ENCODE data around the gene OR10R2.

OR10R2 gene

DNA sequence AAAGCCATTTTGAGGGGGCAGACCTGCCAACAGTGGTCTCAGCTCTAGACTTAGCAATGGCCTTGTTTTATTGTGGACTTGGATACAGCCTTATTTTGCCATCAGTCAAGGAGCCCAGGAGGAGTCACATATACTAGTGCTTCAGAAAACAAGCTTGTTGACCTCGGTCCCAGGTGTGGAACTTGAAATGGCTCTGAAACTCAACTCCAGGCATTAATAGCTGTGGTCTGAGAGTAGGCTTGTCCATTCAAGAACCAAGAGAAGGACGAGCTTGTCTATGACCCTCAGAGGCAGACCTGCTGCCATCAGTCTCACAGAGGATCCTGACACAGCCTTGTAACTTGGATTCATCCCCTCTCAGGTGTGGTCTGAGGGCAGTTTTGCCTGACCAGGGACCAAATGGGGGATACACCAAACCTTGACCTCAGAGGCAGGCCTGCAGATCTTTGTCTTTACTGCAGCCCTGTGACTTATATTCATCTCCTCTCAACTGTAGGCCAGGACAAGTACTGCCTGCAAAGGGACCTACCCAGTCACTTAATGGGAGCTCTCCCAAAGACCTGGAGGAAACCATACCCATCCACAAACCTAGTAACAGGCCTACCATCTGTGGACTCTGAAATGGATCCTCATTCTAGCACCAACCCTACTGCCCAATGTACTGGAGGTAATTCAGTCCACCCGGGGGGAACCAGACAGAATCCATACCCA lies 49.1 kb downstream of the OR10R2 start:
- H3K4me3 ChIP-seq (replicated peaks; ENCODE audit: low read depth, low read length), result no peak overlapping the region
- TF ChIP-seq, protein P1, sequence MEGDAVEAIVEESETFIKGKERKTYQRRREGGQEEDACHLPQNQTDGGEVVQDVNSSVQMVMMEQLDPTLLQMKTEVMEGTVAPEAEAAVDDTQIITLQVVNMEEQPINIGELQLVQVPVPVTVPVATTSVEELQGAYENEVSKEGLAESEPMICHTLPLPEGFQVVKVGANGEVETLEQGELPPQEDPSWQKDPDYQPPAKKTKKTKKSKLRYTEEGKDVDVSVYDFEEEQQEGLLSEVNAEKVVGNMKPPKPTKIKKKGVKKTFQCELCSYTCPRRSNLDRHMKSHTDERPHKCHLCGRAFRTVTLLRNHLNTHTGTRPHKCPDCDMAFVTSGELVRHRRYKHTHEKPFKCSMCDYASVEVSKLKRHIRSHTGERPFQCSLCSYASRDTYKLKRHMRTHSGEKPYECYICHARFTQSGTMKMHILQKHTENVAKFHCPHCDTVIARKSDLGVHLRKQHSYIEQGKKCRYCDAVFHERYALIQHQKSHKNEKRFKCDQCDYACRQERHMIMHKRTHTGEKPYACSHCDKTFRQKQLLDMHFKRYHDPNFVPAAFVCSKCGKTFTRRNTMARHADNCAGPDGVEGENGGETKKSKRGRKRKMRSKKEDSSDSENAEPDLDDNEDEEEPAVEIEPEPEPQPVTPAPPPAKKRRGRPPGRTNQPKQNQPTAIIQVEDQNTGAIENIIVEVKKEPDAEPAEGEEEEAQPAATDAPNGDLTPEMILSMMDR (IDR thresholded peaks at IDR 0.05; ENCODE audit: low read length, missing control alignments), result no peak
- no peak for DNase-seq (ENCODE audit: low read depth)

DNA sequence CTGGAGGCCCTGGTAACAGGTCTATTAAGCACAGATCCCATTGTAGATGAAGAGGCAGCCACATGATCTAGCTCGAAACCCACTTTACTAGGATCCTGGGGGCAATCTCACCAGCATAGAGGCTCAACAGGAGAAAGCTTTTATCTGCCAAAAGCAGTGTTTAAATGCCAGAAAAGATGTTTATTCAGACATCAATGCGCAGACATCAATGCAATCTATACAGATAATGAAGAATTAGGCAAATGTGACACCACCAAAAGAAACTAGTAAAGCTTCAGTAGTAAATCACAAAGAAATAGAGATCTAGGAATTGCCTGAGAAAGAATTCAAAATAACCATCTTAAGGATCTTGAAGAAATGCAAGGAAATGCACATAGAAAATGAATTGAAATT lies 49.6 kb downstream of the OR10R2 start:
- TF ChIP-seq, protein P1 (IDR thresholded peaks at IDR 0.05; ENCODE audit: low read length, missing control alignments), result no peak
- no peak for DNase-seq (ENCODE audit: low read depth)

DNA sequence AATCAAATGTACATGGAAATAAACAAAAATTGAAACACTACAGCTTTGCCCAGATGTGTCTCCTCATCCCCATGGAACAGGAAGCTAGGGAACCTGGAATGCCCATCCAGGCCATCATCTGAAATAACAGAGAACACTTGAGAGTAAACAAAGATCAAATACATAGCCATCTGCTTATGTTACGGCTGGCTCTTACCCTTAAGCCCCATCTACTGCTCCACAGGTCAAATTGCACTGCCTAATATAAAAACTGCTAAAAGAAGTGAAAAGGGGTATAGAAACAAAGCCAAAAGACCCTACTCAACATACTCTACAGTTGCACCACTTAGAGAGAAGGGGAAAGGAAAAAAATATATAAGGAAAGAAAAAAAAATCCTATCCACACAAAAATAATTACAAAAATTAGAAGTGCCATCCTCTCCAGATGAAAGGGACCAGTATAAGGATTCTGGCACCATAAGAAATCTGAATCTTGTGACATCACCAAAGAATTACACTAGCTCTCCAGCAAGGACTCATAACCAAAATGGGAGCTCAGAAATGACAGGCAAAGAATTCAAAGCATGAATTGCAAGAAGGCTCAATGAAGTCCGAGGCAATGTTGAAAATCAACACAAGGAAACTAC lies 55.3 kb downstream of the OR10R2 start:
- DNase-seq (ENCODE audit: low read depth), result peak; percentile 47
- H3K4me3 ChIP-seq (replicated peaks; ENCODE audit: low read depth, low read length), result no peak overlapping the region
- TF ChIP-seq, protein P1 (IDR thresholded peaks at IDR 0.05; ENCODE audit: low read length, missing control alignments), result peak; percentile 59

More for the DNA sequence above, 49.6 kb downstream of the OR10R2 start:
- H3K4me3 ChIP-seq (replicated peaks; ENCODE audit: low read depth, low read length), result no peak overlapping the region

Data from fibroblast of pulmonary artery (primary cell).